Progenitor cell of endocrine pancreas (in vitro differentiated cells): ENCODE results near the gene TCP11L2. TPM values are rescaled to one million over a fixed set of nuclear protein-coding genes. Genes with fewer than 3 reads are reported as not detected.

ENCODE experiments used
- DNase-seq: peaks from one replicate; pipeline ENCODE4 v3.0.0; 2021; ENCODE audit warnings: low spot score; ENCODE audit not compliant: unreplicated experiment
- H3K27ac Mint-ChIP-seq: 2 replicates; pipeline ENCODE4 v1.8.0; 2021; ENCODE audit warnings: mild to moderate bottlenecking, moderate library complexity, mixed read lengths
- H3K27me3 Mint-ChIP-seq: 2 replicates; pipeline ENCODE4 v1.8.0; 2021; ENCODE audit warnings: mixed read lengths
- H3K36me3 Mint-ChIP-seq: 2 replicates; pipeline ENCODE4 v1.8.0; 2022; ENCODE audit warnings: mixed read lengths; ENCODE audit not compliant: insufficient read depth
- H3K4me1 Mint-ChIP-seq: 2 replicates; pipeline ENCODE4 v1.8.0; 2021; ENCODE audit warnings: low read depth, mixed read lengths
- H3K4me3 Mint-ChIP-seq: 2 replicates; pipeline ENCODE4 v1.8.0; 2021; ENCODE audit warnings: low read depth, mild to moderate bottlenecking, moderate library complexity, mixed read lengths
- H3K9me3 Mint-ChIP-seq: 2 replicates; pipeline ENCODE4 v1.8.0; 2021; ENCODE audit warnings: low read depth, mixed read lengths
- CTCF ChIP-seq: fragments of 200-600 bp; sonication (generic); IDR thresholded peaks from one replicate; pipeline ENCODE4 v1.5.0; 2021; ENCODE audit warnings: antibody characterized with exemption, mild to moderate bottlenecking; ENCODE audit not compliant: unreplicated experiment
- total RNA-seq: library from RNA; stranded (reverse); gene quantifications from 2 replicates; pipeline ENCODE4 v1.2.1, GENCODE V29; 2021

TCP11L2 gene
- total RNA-seq, 1 donor from 2014 or later = 16.1 TPM

- Mint-ChIP-seq H3K4me3 (no peak overlapping the region), H3K27ac (no peak overlapping the region)
Observed at GRCh38 chr12:106305376-106305775, 2.8 kb downstream of the TCP11L2 start.

DNA sequence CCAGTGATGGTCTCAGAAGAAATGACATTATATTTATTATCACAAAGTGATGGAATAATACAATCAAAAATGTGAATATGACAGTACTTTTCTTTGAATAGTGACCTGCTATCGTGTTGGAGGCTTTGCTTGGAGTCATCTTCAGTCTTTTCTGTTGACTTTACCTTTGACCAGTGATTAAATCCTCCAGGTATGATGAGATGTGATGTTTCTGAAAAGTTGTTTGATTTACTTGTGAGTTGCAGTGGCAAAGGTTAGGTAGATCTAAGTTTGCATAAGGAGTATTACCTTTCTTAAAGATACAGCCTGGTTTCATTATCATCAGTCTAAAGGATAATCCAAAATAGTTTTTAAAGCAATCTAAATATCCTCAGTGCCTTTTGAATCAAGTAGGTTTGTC, 4.6 kb downstream of the TCP11L2 start:
- TF ChIP-seq CTCF = no peak
- H3K4me3 Mint-ChIP-seq = no peak overlapping the region
- no peaks in the 10 kb centered on the region for H3K9me3 Mint-ChIP-seq
- H3K4me1 Mint-ChIP-seq = peaks cover 2% of the 10 kb centered on the region
- H3K36me3 Mint-ChIP-seq = no peaks in the 10 kb centered on the region
- peaks cover 3% of the 10 kb centered on the region for H3K27me3 Mint-ChIP-seq
- no peak for DNase-seq
- H3K27ac Mint-ChIP-seq = no peak overlapping the region

More at GRCh38 chr12:106305376-106305775, 2.8 kb downstream of the TCP11L2 start:
- Mint-ChIP-seq H3K9me3 (no peaks in the 10 kb centered on the region), H3K27me3 (peaks cover 3% of the 10 kb centered on the region), H3K4me1 (peaks cover 6% of the 10 kb centered on the region), H3K36me3 (no peaks in the 10 kb centered on the region)
- no peak for DNase-seq
- no peak for TF ChIP-seq CTCF

DNA sequence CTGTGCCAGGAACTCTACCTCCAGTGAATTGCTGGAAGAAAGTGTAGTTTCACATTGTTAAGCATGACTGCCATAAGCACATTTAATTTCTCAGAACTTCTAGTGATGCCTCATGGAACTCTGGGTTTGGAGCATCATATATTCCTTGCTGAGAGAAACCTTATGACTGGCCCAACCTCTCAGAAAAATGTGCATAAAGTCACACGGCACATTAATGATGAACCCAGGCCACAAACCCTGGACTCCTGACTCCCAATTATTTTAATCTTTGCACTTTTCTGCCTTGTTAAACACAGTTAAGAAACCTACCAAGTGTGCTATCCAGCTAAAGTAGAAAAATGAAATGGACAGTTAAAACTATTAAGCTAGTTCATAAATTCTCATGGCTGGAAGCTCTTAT, 5.6 kb downstream of the TCP11L2 start:
- Mint-ChIP-seq H3K27ac (no peak overlapping the region), H3K36me3 (no peaks in the 10 kb centered on the region), H3K27me3 (peaks cover 3% of the 10 kb centered on the region), H3K4me1 (peaks cover 2% of the 10 kb centered on the region), H3K9me3 (no peaks in the 10 kb centered on the region), H3K4me3 (no peak overlapping the region)
- DNase-seq = no peak
- TF ChIP-seq CTCF = no peak

DNA sequence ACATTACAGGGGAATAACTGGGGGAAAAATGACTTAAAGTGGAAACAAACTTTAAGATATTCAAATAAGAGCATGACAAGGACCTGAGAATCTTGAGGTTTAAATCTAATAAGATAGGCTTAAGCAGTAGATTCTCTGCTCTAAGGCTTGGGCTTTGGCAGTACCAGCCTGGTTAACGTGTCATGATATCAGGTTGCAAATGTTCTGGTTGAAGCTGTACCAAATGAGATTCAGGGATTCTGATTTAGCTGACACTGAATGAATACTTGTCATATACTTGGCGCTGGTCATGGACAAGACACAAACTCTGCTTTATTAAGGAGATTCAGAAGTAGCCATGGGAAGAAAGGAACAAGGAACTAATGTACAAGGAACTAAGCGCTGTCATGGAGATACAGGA, 6.1 kb downstream of the TCP11L2 start:
- no peak overlapping the region for H3K4me3 Mint-ChIP-seq
- peaks cover 2% of the 10 kb centered on the region for H3K4me1 Mint-ChIP-seq
- H3K36me3 Mint-ChIP-seq = no peaks in the 10 kb centered on the region
- no peak overlapping the region for H3K27ac Mint-ChIP-seq
- TF ChIP-seq CTCF = no peak
- DNase-seq = no peak
- H3K9me3 Mint-ChIP-seq = no peaks in the 10 kb centered on the region
- H3K27me3 Mint-ChIP-seq = peaks cover 3% of the 10 kb centered on the region

DNA sequence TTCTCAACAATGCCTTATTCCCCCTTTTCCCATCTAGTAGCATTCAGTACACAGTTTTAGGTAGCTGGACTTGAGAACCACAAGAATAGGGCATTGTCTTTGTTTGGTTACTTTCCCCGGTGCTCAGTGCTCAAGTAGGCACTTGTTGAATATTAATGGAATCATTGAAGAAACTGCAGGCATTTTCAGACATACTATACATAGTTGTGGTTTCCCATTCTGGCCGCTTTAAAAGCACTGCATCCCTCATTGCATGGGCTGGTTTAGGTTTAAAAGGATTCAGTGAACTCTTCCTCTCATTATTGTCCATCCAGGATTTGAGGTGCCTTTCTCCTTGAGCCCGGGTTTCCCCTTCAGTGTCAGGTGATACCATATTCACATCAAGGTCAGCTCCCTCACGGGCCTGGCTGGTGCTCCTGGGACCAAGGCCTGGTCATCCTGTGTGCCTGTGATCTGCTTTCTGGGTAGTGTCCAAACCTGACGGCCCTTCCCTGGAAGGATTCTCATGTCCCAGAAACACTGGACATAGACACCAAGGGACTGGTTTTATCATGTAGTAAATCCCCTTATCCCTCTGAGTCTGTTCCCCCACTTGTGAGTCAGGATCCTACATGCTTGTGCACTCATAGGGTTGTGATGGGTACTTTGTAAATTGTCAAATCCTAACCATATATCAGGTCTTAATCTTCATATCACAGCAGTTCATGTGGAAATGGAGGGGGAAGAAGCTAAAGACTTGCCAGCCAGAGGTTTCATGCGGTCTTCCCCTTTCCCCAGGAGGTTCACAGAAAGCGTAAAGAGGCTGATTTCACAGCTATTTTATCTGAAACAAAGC, 7.4 kb downstream of the TCP11L2 start:
- peaks cover 3% of the 10 kb centered on the region for H3K27me3 Mint-ChIP-seq
- no peak overlapping the region for H3K4me3 Mint-ChIP-seq

More for the DNA sequence above, 7.4 kb downstream of the TCP11L2 start:
- Mint-ChIP-seq H3K9me3 (no peaks in the 10 kb centered on the region), H3K27ac (no peak overlapping the region), H3K36me3 (no peaks in the 10 kb centered on the region), H3K4me1 (peaks cover 2% of the 10 kb centered on the region)
- TF ChIP-seq CTCF = no peak
- no peak for DNase-seq
